Vagina (tissue), 2 donors: ENCODE results near the gene FAS. TPM values are rescaled to one million over a fixed set of nuclear protein-coding genes. Genes with fewer than 3 reads are reported as not detected.

Experiments
- DNase-seq, 2 donors: peaks; one replicate each; pipeline ENCODE4 v3.0.0-alpha.2; 2017; ENCODE audit errors: extremely low spot score in 2 of 2
- H3K27ac ChIP-seq: fragments of 200-600 bp; sonication (generic); one replicate; pipeline ENCODE4 v1.5.1; 2019
- H3K27me3 ChIP-seq: fragments of 200-600 bp; sonication (generic); one replicate; pipeline ENCODE4 v1.5.1; 2019
- H3K36me3 ChIP-seq, 2 donors: fragments of 200-600 bp; sonication (generic); one replicate each; pipeline ENCODE4 v1.5.1; 2017 to 2019
- H3K4me1 ChIP-seq: fragments of 200-600 bp; sonication (generic); one replicate; pipeline ENCODE4 v1.5.1; 2019
- H3K4me3 ChIP-seq, 2 donors: fragments of 200-600 bp; sonication (generic); 1 replicate in 1 of 2; 2 replicates in 1 of 2; pipeline ENCODE4 v1.5.1; 2016 to 2019
- H3K9me3 ChIP-seq: fragments of 200-600 bp; sonication (generic); one replicate; pipeline ENCODE4 v1.5.1; 2019
- CTCF ChIP-seq, 3 experiments: fragments of 450-650 bp in 2 of 3; fragments of 200-600 bp in 1 of 3; sonication (generic) in 1 of 3; IDR thresholded peaks; one replicate each; pipeline ENCODE4 v1.5.1; 2017 to 2019; ENCODE audit warnings: antibody characterized with exemption in 3 of 3, mild to moderate bottlenecking in 2 of 3, moderate library complexity in 2 of 3
- POLR2A ChIP-seq, 2 donors: fragments of 450-650 bp; IDR thresholded peaks; one replicate each; pipeline ENCODE4 v1.6.1; 2017; ENCODE audit warnings: antibody characterized with exemption in 2 of 2, mild to moderate bottlenecking in 2 of 2, moderate library complexity in 2 of 2
- POLR2AphosphoS5 ChIP-seq, 2 donors: sonication (generic); formaldehyde crosslinking; IDR thresholded peaks; one replicate each; pipeline ENCODE4 v1.9.0; 2017; ENCODE audit warnings: antibody characterized with exemption in 2 of 2, mild to moderate bottlenecking in 2 of 2, low read depth in 1 of 2; ENCODE audit not compliant: insufficient read depth in 1 of 2
- intact Hi-C: fragments of 100-400 bp; cut with DNase I; formaldehyde crosslinking; loops from one replicate; pipeline ENCODE4 v1.15.1; 2023
- microRNA-seq: library from miRNA; unstranded; fragments of <30 nt; microRNA quantifications from one replicate; pipeline ENCODE4, GENCODE V29; 2017; ENCODE audit warnings: borderline number of aligned reads, borderline replicate concordance
- small RNA-seq: library from RNA; depleted of rRNA; stranded (forward); fragments of <200 nt; gene quantifications from one replicate; pipeline ENCODE3, GENCODE V24; 2016
- total RNA-seq: library from RNA; depleted of rRNA; stranded (reverse); fragments of >200 nt; gene quantifications from one replicate; pipeline ENCODE4 v1.2.3, GENCODE V29; 2016

The FAS gene
- total RNA-seq, 1 donor from 2014 or later, result 41.0 TPM

- Histone ChIP-seq H3K36me3 (no peaks in the 10 kb centered on the region), H3K4me3 (no peak overlapping the region), H3K4me1 (no peaks in the 10 kb centered on the region), H3K27me3 (no peaks in the 10 kb centered on the region), H3K27ac (no peak overlapping the region), H3K9me3 (no peaks in the 10 kb centered on the region)
- DNase-seq, result no peak
- TF ChIP-seq POLR2AphosphoS5 (IDR thresholded peaks at IDR 0.05; ENCODE audit: insufficient read depth in 1 of 2, low read depth in 1 of 2) (no peak), CTCF (IDR thresholded peaks at IDR 0.05) (no peak), POLR2A (IDR thresholded peaks at IDR 0.05) (no peak)
- intact Hi-C loops, result no loop called here
These were observed 72.9 kb downstream of the FAS start for GRCh38 chr10:89063465-89063864.

- TF ChIP-seq CTCF (IDR thresholded peaks at IDR 0.05), result no peak
- no peak for TF ChIP-seq POLR2A (IDR thresholded peaks at IDR 0.05)
- peak in 1 of 2 donors; percentile 32 for TF ChIP-seq POLR2AphosphoS5 (IDR thresholded peaks at IDR 0.05; ENCODE audit: insufficient read depth in 1 of 2, low read depth in 1 of 2)
- Histone ChIP-seq H3K9me3 (no peaks in the 10 kb centered on the region), H3K36me3 (no peaks in the 10 kb centered on the region), H3K4me3 (no peak overlapping the region), H3K27ac (peak overlapping the region; percentile 37), H3K27me3 (no peaks in the 10 kb centered on the region), H3K4me1 (no peaks in the 10 kb centered on the region)
- no peak for DNase-seq
- intact Hi-C loops, result no loop called here
These were observed 74.2 kb downstream of the FAS start for GRCh38 chr10:89064748-89065147.

Small RNA genes within 50 kb of the gene (microRNA-seq; reads per million reads assigned to microRNA genes)
- gene MIR4679-1, result not detected
- gene MIR4679-2, result not detected

Small RNA genes within 50 kb of the gene (small RNA-seq; reads per million reads assigned to genes)
- gene MIR4679-2, result not detected
- not detected for gene RF02116

Other genes starting within 250 kb of the FAS start
- not detected for gene LIPN, start 230.8 kb upstream of the FAS start, total RNA-seq
- gene LIPM, start 188.1 kb upstream of the FAS start, total RNA-seq, result not detected
- gene ANKRD22, start 139.0 kb upstream of the FAS start, total RNA-seq, result 4.4 TPM
- 15.7 TPM for gene STAMBPL1, start 110.6 kb upstream of the FAS start, total RNA-seq
- 1,162 TPM for gene ACTA2, start 38.0 kb upstream of the FAS start, total RNA-seq
- gene CH25H, start 216.5 kb downstream of the FAS start, total RNA-seq, result 0.74 TPM